Gastroesophageal sphincter (tissue), 4 donors: ENCODE results near the gene CHKA. TPM values are rescaled to one million over a fixed set of nuclear protein-coding genes. Genes with fewer than 3 reads are reported as not detected.

ENCODE experiments used
- ATAC-seq: fragments of 150-250 bp; one replicate; pipeline ENCODE4 v1.9.1; 2016; ENCODE audit warnings: mild to moderate bottlenecking, moderate library complexity
- H3K27ac ChIP-seq, 4 donors: fragments of 200-600 bp; sonication (generic) in 3 of 4; 1 replicate in 3 of 4; 2 replicates in 1 of 4; pipeline ENCODE4 v1.5.1; 2016 to 2019
- H3K27me3 ChIP-seq: fragments of 200-600 bp; sonication (generic); one replicate; pipeline ENCODE4 v1.5.1; 2019
- H3K36me3 ChIP-seq, 2 donors: fragments of 200-600 bp; sonication (generic); one replicate each; pipeline ENCODE4 v1.5.1; 2019; ENCODE audit warnings: control low read depth in 1 of 2
- H3K4me1 ChIP-seq, 3 donors: fragments of 200-600 bp; sonication (generic); 1 replicate in 2 of 3; 2 replicates in 1 of 3; pipeline ENCODE4 v1.5.1; 2016 to 2019; ENCODE audit warnings: control low read depth in 2 of 3
- H3K4me3 ChIP-seq, 2 donors: fragments of 200-600 bp; sonication (generic); one replicate each; pipeline ENCODE4 v1.5.1; 2019; ENCODE audit warnings: mild to moderate bottlenecking in 1 of 2, moderate library complexity in 1 of 2
- H3K9me3 ChIP-seq, 3 donors: fragments of 200-600 bp; sonication (generic); one replicate each; pipeline ENCODE4 v1.5.1; 2017 to 2019; ENCODE audit warnings: control low read depth in 2 of 3
- CTCF ChIP-seq, 4 experiments: fragments of 200-600 bp in 2 of 4; fragments of 450-650 bp in 2 of 4; sonication (generic) in 1 of 4; IDR thresholded peaks; one replicate each; pipeline ENCODE4 v1.5.1; 2017 to 2019; ENCODE audit warnings: antibody characterized with exemption in 4 of 4, mild to moderate bottlenecking in 2 of 4, moderate library complexity in 2 of 4
- EP300 ChIP-seq: sonication (generic); formaldehyde crosslinking; IDR thresholded peaks from one replicate; pipeline ENCODE4 v1.6.1; 2017; ENCODE audit warnings: antibody characterized with exemption, mild to moderate bottlenecking
- POLR2A ChIP-seq, 2 donors: fragments of 450-650 bp; IDR thresholded peaks; one replicate each; pipeline ENCODE4 v1.6.1; 2017; ENCODE audit warnings: antibody characterized with exemption in 2 of 2, mild to moderate bottlenecking in 2 of 2, moderate library complexity in 1 of 2
- POLR2AphosphoS5 ChIP-seq: sonication (generic); formaldehyde crosslinking; IDR thresholded peaks from one replicate; pipeline ENCODE4 v1.6.1; 2017; ENCODE audit warnings: antibody characterized with exemption
- WGBS, 2 donors: methylation state at CpG; one replicate each; pipeline ENCODE4 v1.1.5; 2018; ENCODE audit warnings: low coverage in 1 of 2; 5-methylcytosine and 5-hydroxymethylcytosine counted together
- small RNA-seq, 4 donors: library from RNA; depleted of rRNA; stranded (forward); fragments of <200 nt; gene quantifications; one replicate each; pipeline ENCODE3, GENCODE V24; 2016
- total RNA-seq, 4 donors: library from RNA; depleted of rRNA; stranded (reverse); fragments of >200 nt; gene quantifications; one replicate each; pipeline ENCODE4 v1.1.0, GENCODE V29; 2016

Gene CHKA
- total RNA-seq, 4 donors from 2014 or later, result 11.1 to 66.1 (median 33.9) TPM

DNA sequence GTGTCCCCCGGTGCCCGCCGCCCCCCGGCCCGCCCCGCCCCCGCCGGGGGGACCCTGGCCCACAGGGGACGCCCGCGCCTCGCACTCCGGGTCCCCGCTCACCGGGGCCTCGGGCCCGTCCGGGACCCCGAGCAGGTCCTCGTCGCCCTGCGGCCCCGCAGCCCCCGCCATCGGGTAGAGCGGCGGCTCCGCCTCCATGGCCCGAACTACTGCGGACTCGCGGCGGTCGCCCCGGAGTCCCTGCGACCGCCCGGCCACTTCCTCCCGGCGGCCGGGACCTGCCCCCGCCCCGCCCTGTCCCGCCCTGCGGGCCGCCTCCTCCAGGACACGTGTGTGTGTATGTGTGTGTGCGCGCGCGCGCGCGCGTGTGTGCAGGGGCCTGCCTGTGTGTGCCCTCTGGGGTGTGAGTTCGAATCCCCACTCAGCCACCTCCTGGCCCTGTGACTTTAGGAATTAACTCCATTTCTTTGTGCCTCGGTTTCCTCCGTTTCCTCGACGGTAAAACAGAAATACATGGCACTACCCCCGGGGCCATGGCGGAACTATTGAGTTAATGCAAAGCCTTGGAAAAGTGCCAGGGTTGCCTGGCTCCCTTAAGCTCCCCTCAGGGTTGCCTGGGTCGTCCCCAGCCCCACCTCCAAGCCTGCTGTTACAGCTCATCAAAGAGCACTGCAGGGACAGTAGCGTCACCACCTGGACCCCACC is 117.2 kb downstream of the CHKA start, which contains the start of gene UNC93B1:
TSS of gene UNC93B1 (minus strand) at position 252 of the 705 bp plus-strand sequence. CDS start at position 198, 54 bp downstream.
- Histone ChIP-seq H3K4me3 (peak within 1 kb of the TSS; percentile 42 to 91), H3K27me3 (no peaks in the 10 kb centered on the region), H3K36me3 (no peaks in the 10 kb centered on the region), H3K9me3 (no peaks in the 10 kb centered on the region), H3K27ac (peak within 1 kb of the TSS in 3 of 4 donors; percentile 72 to 80 (median 73)), H3K4me1 (peaks cover 0 to 27% (median 0%) of the 10 kb centered on the region in 3 donors)
- TF ChIP-seq CTCF (IDR thresholded peaks at IDR 0.05), result no peak
- no peak for TF ChIP-seq POLR2AphosphoS5
- TF ChIP-seq EP300, result no peak
- TF ChIP-seq POLR2A (IDR thresholded peaks at IDR 0.05), result peak; percentile 39 to 69
- 0 to 10% methylated on average over 1 to 2 of the region's 64 CpGs for WGBS, 2 donors
- ATAC-seq, result peak; percentile 93

- Histone ChIP-seq H3K9me3 (no peaks in the 10 kb centered on the region), H3K27ac (peak overlapping the region in 3 of 4 donors; percentile 72 to 80 (median 73)), H3K36me3 (no peaks in the 10 kb centered on the region), H3K4me3 (peak overlapping the region; percentile 42 to 91), H3K4me1 (peaks cover 0 to 22% (median 0%) of the 10 kb centered on the region in 3 donors), H3K27me3 (no peaks in the 10 kb centered on the region)
- TF ChIP-seq POLR2A (IDR thresholded peaks at IDR 0.05) (no peak), EP300 (no peak), POLR2AphosphoS5 (no peak), CTCF (IDR thresholded peaks at IDR 0.05) (no peak)
- ATAC-seq, result peak; percentile 38
- no CpG with 5 or more reads among the region's 86 CpGs for WGBS, 2 donors
Measured at GRCh38 chr11:68002938-68003845, 118.0 kb downstream of the CHKA start.

Small RNA genes lying within 50 kb of the gene (small RNA-seq; reads per million reads assigned to genes)
- 0 to 0.49 (median 0.24) reads per million in 4 donors for gene MIR6753

Other genes with a start within 250 kb of the CHKA start
- 10 to 100 TPM; 12.6 to 33.0 (median 26.1) TPM for gene UNC93B1, start 117.3 kb downstream of the CHKA start, total RNA-seq
- gene ALDH3B1, start 111.1 kb downstream of the CHKA start, total RNA-seq, result 10 to 100 TPM in 2 of 4 donors, 1 to 10 TPM in 2; 6.4 to 15.1 (median 11.2) TPM
- 100 to 1,000 TPM; 145 to 203 (median 159) TPM for gene NDUFS8, start 90.7 kb downstream of the CHKA start, total RNA-seq
- gene TCIRG1, start 82.4 kb downstream of the CHKA start, total RNA-seq, result 100 to 1,000 TPM in 1 of 4 donors, 10 to 100 TPM in 3; 44.5 to 140 (median 81.2) TPM
- gene KMT5B, start 91.9 kb upstream of the CHKA start, total RNA-seq, result 10 to 100 TPM; 35.1 to 75.6 (median 39.8) TPM
- 10 to 100 TPM; 15.1 to 48.7 (median 26.0) TPM for gene C11orf24, start 150.6 kb upstream of the CHKA start, total RNA-seq
- gene LRP5, start 191.2 kb upstream of the CHKA start, total RNA-seq, result 10 to 100 TPM; 32.6 to 68.9 (median 42.5) TPM